OCI-LY7 (cell line): ENCODE results near the gene DIP2C.

Experiments
- CTCF ChIP-seq: fragments of 200-600 bp; sonication (generic); conservative IDR thresholded peaks from 2 replicates; pipeline ENCODE4 v1.5.1; 2014; ENCODE audit warnings: mild to moderate bottlenecking, antibody characterized with exemption, low read length, moderate library complexity, mixed read lengths
- EZH2phosphoT487 ChIP-seq: fragments of 200-600 bp; sonication (generic); IDR thresholded peaks from 2 replicates; pipeline ENCODE4 v1.6.1; 2018; ENCODE audit warnings: low read depth, borderline replicate concordance, mild to moderate bottlenecking, mixed run types, antibody characterized with exemption, low read length, moderate library complexity, mixed read lengths

- TF ChIP-seq CTCF (no peak), EZH2phosphoT487 (no peak)
Observed at GRCh38 chr10:690372-691161, 1.1 kb upstream of the DIP2C start.
